K562 (cell line): ENCODE results near the gene ZNF620. TPM values are rescaled to one million over a fixed set of nuclear protein-coding genes. Genes with fewer than 3 reads are reported as not detected.

Source experiments
- ATAC-seq: fragments of 200-7000 bp; cut with Tn5 transposase; 3 replicates; pipeline ENCODE4 v1.9.1; 2020; ENCODE audit warnings: moderate library complexity
- BruUV-seq: library from RNA; stranded (reverse); fragments of 400-500 nt; replicated peaks from 2 replicates; lab custom pipeline; 2021; lab: Mats Ljungman, UMichigan
- CTCF ChIA-PET: fragments of 300-600 bp; formaldehyde crosslinking; extraction: SDS; loops from one replicate; lab custom pipeline; 2021; ENCODE audit warnings: low intra/inter-chr PET ratio; lab: Yijun Ruan, JAX
- POLR2A ChIA-PET: fragments of 300-600, 350-650 bp; sonication (Branson Sonifier 250); formaldehyde crosslinking; extraction: SDS; loops from one replicate; lab custom pipeline; 2021; ENCODE audit warnings: antibody characterized with exemption, inconsistent platforms; lab: Yijun Ruan, JAX
- DNase-seq, 4 experiments: peaks; one replicate each; pipeline versions ENCODE4 v3.0.0 to v3.0.0-alpha.2; 2011 to 2018; ENCODE audit warnings: low spot score in 3 of 4, mixed read lengths in 3 of 4; ENCODE audit errors: extremely low read depth in 1 of 4
- FAIRE-seq: peaks from 2 replicates; lab custom pipeline; 2011; peaks lifted over from hg19 to GRCh38; lab: Jason Lieb, UNC
- H2AFZ ChIP-seq: 2 replicates; pipeline ENCODE4 v1.6.0; 2011; ENCODE audit warnings: low read depth, low read length, control low read depth, inconsistent platforms
- H3K27ac ChIP-seq: fragments of 200-600 bp; 3 replicates; pipeline ENCODE4 v1.8.0; 2011; ENCODE audit warnings: low read depth, mild to moderate bottlenecking, control low read depth, inconsistent platforms, low read length, moderate library complexity, mixed read lengths; ENCODE audit errors: extremely low read depth
- H3K27me3 ChIP-seq, 2 experiments: fragments of 300-600 bp in 1 of 2; 2 replicates in 1 of 2; 3 replicates in 1 of 2; pipeline versions ENCODE4 v1.6.0 to v1.8.0; 2011; ENCODE audit warnings: inconsistent platforms in 2 of 2, low read length in 2 of 2, mild to moderate bottlenecking in 1 of 2, mixed read lengths in 1 of 2, moderate library complexity in 1 of 2; ENCODE audit not compliant: control insufficient read depth in 2 of 2, insufficient read depth in 2 of 2
- H3K36me3 ChIP-seq: fragments of 300-600 bp; 3 replicates; pipeline ENCODE4 v1.8.0; 2011; ENCODE audit warnings: mild to moderate bottlenecking, low read length, inconsistent platforms; ENCODE audit not compliant: control insufficient read depth, insufficient read depth
- H3K4me1 ChIP-seq, 2 experiments: fragments of 200-600 bp in 1 of 2; replicated peaks in 1 of 2; 2 replicates in 1 of 2; 3 replicates in 1 of 2; pipeline versions ENCODE4 v1.5.1 to v1.8.0; 2011; ENCODE audit warnings: inconsistent platforms in 2 of 2, low read length in 2 of 2, mild to moderate bottlenecking in 1 of 2, mixed read lengths in 1 of 2, moderate library complexity in 1 of 2; ENCODE audit not compliant: control insufficient read depth in 2 of 2, insufficient read depth in 2 of 2
- H3K4me2 ChIP-seq: 2 replicates; pipeline ENCODE4 v1.6.1; 2011; ENCODE audit warnings: low read length, control low read depth, inconsistent platforms, mixed read lengths; ENCODE audit not compliant: insufficient read depth
- H3K4me3 ChIP-seq: fragments of 200-600 bp; sonication (generic), shearing (Covaris generic); 2 replicates; pipeline ENCODE4 v1.5.1; 2016; ENCODE audit warnings: control low read depth, inconsistent platforms
- H3K79me2 ChIP-seq: fragments of 200-600 bp; 3 replicates; pipeline ENCODE4 v1.8.0; 2011; ENCODE audit warnings: low read length, inconsistent platforms; ENCODE audit not compliant: control insufficient read depth, insufficient read depth
- H3K9ac ChIP-seq, 2 experiments: 2 replicates each; pipeline versions ENCODE4 v1.6.0 to v1.6.1; 2011; ENCODE audit warnings: low read depth in 2 of 2, low read length in 2 of 2, control low read depth in 1 of 2, inconsistent platforms in 1 of 2, mild to moderate bottlenecking in 1 of 2, mixed read lengths in 1 of 2; ENCODE audit not compliant: insufficient read depth in 1 of 2
- H3K9me1 ChIP-seq: one replicate; pipeline ENCODE4 v1.6.0; 2011; ENCODE audit warnings: inconsistent platforms, mild to moderate bottlenecking, low read length, moderate library complexity; ENCODE audit not compliant: control insufficient read depth, insufficient read depth
- H3K9me3 ChIP-seq: replicated peaks from 2 replicates; pipeline ENCODE4 v1.5.1; 2011; ENCODE audit warnings: low read depth, low read length, inconsistent platforms; ENCODE audit not compliant: control insufficient read depth, insufficient read depth
- H4K20me1 ChIP-seq: replicated peaks from 2 replicates; pipeline ENCODE4 v1.6.1; 2011; ENCODE audit warnings: low read length, inconsistent platforms, mixed read lengths; ENCODE audit not compliant: control insufficient read depth, insufficient read depth
- ARID3B ChIP-seq: fragments of 250-450 bp; sonication (Bioruptor Pico); IDR thresholded peaks from 2 replicates; pipeline ENCODE4 v1.4.0; 2020; ENCODE audit warnings: borderline replicate concordance
- ATF3 ChIP-seq, 2 experiments: fragments of 450-650 bp in 1 of 2; sonication (generic) in 1 of 2; formaldehyde crosslinking in 1 of 2; IDR thresholded peaks in 1 of 2; conservative IDR thresholded peaks in 1 of 2; 2 replicates each; pipeline versions ENCODE4 v1.6.1 to v1.8.1; 2016 to 2023; ENCODE audit warnings: mild to moderate bottlenecking in 2 of 2, moderate library complexity in 2 of 2, inconsistent platforms in 1 of 2, missing genetic modification reagents in 1 of 2
- BCOR ChIP-seq: fragments of 450-650 bp; IDR thresholded peaks from 2 replicates; pipeline ENCODE4 v1.6.1; 2016
- CEBPG ChIP-seq, 3 experiments: fragments of 200-800 bp in 1 of 3; sonication (Bioruptor generic) in 1 of 3; sonication (generic) in 1 of 3; formaldehyde crosslinking in 1 of 3; IDR thresholded peaks in 2 of 3; conservative IDR thresholded peaks in 1 of 3; 2 replicates each; pipeline versions ENCODE4 v1.6.1 to v1.8.0; 2016 to 2022; ENCODE audit warnings: missing compliant biosample characterization in 2 of 3, missing genetic modification characterization in 2 of 3, mild to moderate bottlenecking in 1 of 3, missing genetic modification reagents in 1 of 3
- CREM ChIP-seq: IDR thresholded peaks from 2 replicates; pipeline ENCODE4 v1.6.1; 2014; ENCODE audit warnings: antibody characterized with exemption, low read depth
- E2F5 ChIP-seq: sonication (generic); formaldehyde crosslinking; IDR thresholded peaks from 2 replicates; pipeline ENCODE4 v1.8.0; 2022; ENCODE audit warnings: mild to moderate bottlenecking, missing genetic modification reagents
- FOXP1 ChIP-seq: sonication (generic); formaldehyde crosslinking; IDR thresholded peaks from 2 replicates; pipeline ENCODE4 v1.8.0; 2022; ENCODE audit warnings: mild to moderate bottlenecking, missing genetic modification reagents
- HMBOX1 ChIP-seq: sonication (generic); IDR thresholded peaks from 2 replicates; pipeline ENCODE4 v1.6.1; 2016
- HOXB6 ChIP-seq: fragments of 250-450 bp; sonication (Bioruptor Pico); IDR thresholded peaks from 2 replicates; pipeline ENCODE4 v1.5.1; 2022; ENCODE audit warnings: mild to moderate bottlenecking, borderline replicate concordance
- MIER1 ChIP-seq: fragments of 450-650 bp; IDR thresholded peaks from 2 replicates; pipeline ENCODE4 v1.6.1; 2016; ENCODE audit warnings: antibody characterized with exemption, mild to moderate bottlenecking, low read depth
- SRSF1 ChIP-seq: fragments of 200-400 bp; formaldehyde crosslinking; IDR thresholded peaks from 2 replicates; pipeline ENCODE4 v1.6.1; 2017; ENCODE audit warnings: mild to moderate bottlenecking, low read depth, low read length, moderate library complexity
- TFE3 ChIP-seq: fragments of 450-650 bp; formaldehyde crosslinking; IDR thresholded peaks from 2 replicates; pipeline ENCODE4 v1.4.0; 2020; ENCODE audit warnings: mild to moderate bottlenecking, mixed read lengths
- ZFP30 ChIP-seq: fragments of 250-450 bp; sonication (Bioruptor Pico); IDR thresholded peaks from 2 replicates; pipeline ENCODE4 v1.8.0; 2022; ENCODE audit warnings: moderate library complexity, mild to moderate bottlenecking, inconsistent platforms, borderline replicate concordance
- ZNF184 ChIP-seq: sonication (generic); formaldehyde crosslinking; IDR thresholded peaks from 2 replicates; pipeline ENCODE4 v1.5.0; 2020; ENCODE audit warnings: missing genetic modification reagents
- WGBS: fragments of 100-300 bp; shearing (Covaris generic); methylation state at CpG from one replicate; pipeline ENCODE4 v1.1.6; 2016; ENCODE audit warnings: low coverage, mixed read lengths; ENCODE audit not compliant: insufficient coverage; ENCODE audit errors: missing lambda C conversion rate; 5-methylcytosine and 5-hydroxymethylcytosine counted together
- in situ Hi-C: fragments of 300-500 bp; cut with MboI; formaldehyde crosslinking; loops from 4 replicates; pipeline ENCODE4 v1.15.0; 2018; ENCODE audit warnings: inconsistent platforms, mixed read lengths
- intact Hi-C: fragments of 100-400 bp; cut with micrococcal nuclease; formaldehyde crosslinking; loops from 2 replicates; pipeline ENCODE4 v1.14.2; 2022
- polyA plus RNA-seq, 8 experiments: library from polyadenylated mRNA; depleted of rRNA in 4 of 8; stranded (reverse) in 5 of 8; unstranded in 3 of 8; fragments of >200 nt; fragmentation: Nextera tagmentation in 2 of 8; fragmentation: Illumina TruSeq in 1 of 8; extraction: Ambion mirVana in 2 of 8; extraction: Trizol in 1 of 8; gene quantifications; 2 replicates each; pipeline versions ENCODE4 v1.2.1 to v1.2.3, GENCODE V29; 2011 to 2014; ENCODE audit warnings: inconsistent platforms in 1 of 8, missing spikeins in 1 of 8
- total RNA-seq, 7 experiments: library from RNA; depleted of rRNA in 6 of 7; stranded (reverse); fragments of >200 nt in 6 of 7; fragmentation: Illumina TruSeq in 2 of 7; extraction: Trizol in 2 of 7; gene quantifications; 2 replicates each; pipeline versions ENCODE4 v1.2.1 to v1.2.3, GENCODE V29; 2011 to 2021; ENCODE audit warnings: low replicate concordance in 1 of 7

ZNF620 gene
- total and polyA plus RNA-seq, 9 of the 15 experiments (the other 6 are each of a cell fraction or from before 2014, with no cell fraction given) = 1.2 to 5.5 (median 3.3) TPM

- TF ChIP-seq ZFP30 (CRISPR knock-in tag) = no peak
- TF ChIP-seq ZNF184 = no peak
- no peak for TF ChIP-seq HOXB6
These were observed 41.0 kb downstream of the ZNF620 start (continued) for GRCh38 chr3:40546816-40547215.

- POLR2A ChIA-PET = interaction anchor here (0.6 to 1.5 kb wide), 3 partner anchors 9 to 216 kb away, joined by 3 to 4 read pairs (median 3); no protein-coding TSS in a partner anchor
- no TSS peak for BruUV-seq
- in situ Hi-C loops (no loop called here), intact Hi-C loops (no loop called here)
- H4K20me1 ChIP-seq = no peaks in the 10 kb centered on the region
- no peak overlapping the region for H3K9ac ChIP-seq
- no peak overlapping the region for H2AFZ ChIP-seq
- no peak overlapping the region for H3K4me2 ChIP-seq
- no peaks in the 10 kb centered on the region for H3K9me1 ChIP-seq
- FAIRE-seq = no peak
- H3K27me3 ChIP-seq = no peaks in the 10 kb centered on the region
- WGBS = 86% methylated on average over 1 of the region's 1 CpG
- CTCF ChIA-PET = no interaction called here
- H3K79me2 ChIP-seq = no peaks in the 10 kb centered on the region
- ATAC-seq = peak; percentile 55
- DNase-seq = no peak
- H3K4me1 ChIP-seq = peaks cover 3% of the 10 kb centered on the region in 2 experiments; a peak in 2 of 5 replicates
- H3K27ac ChIP-seq = no peak overlapping the region
- H3K9me3 ChIP-seq = no peaks in the 10 kb centered on the region; the same call in 1 of the 2 replicates
- no peaks in the 10 kb centered on the region for H3K36me3 ChIP-seq
- H3K4me3 ChIP-seq = no peak overlapping the region
- TF ChIP-seq HMBOX1 (peak; percentile 42; the same call in 1 of the 2 replicates), ARID3B (CRISPR knock-in tag) (no peak), TFE3 (CRISPR knock-in tag) (no peak), E2F5 (CRISPR knock-in tag) (no peak), SRSF1 (no peak), MIER1 (no peak), ATF3 (IDR thresholded peaks at IDR 0.05) (peak; percentile 62; the same call in 1 of the 2 replicates), ATF3 (CRISPR knock-in tag; conservative IDR thresholded peaks at IDR 0.05) (no peak), BCOR (no peak), FOXP1 (CRISPR knock-in tag) (no peak), CEBPG (CRISPR knock-in tag; IDR thresholded peaks at IDR 0.05) (no peak), CEBPG (tag; conservative IDR thresholded peaks at IDR 0.05 in 1 of 2, IDR thresholded peaks at IDR 0.05 in 1 of 2) (peak in 1 of 2 experiments; percentile 37; a peak in 1 of 4 replicates), CREM (no peak)
These were observed 44.3 kb downstream of the ZNF620 start for GRCh38 chr3:40550167-40550566.
